HFF-Myc (cell line): ENCODE data around the gene GALNT7.

Experiments used
- DNase-seq: peaks from one replicate; pipeline ENCODE4 v3.0.0-alpha.2; 2011; ENCODE audit warnings: low read depth; ENCODE audit errors: extremely low read depth
- H3K4me3 ChIP-seq: replicated peaks from 2 replicates; pipeline ENCODE4 v1.5.1; 2011; ENCODE audit warnings: low read depth, mild to moderate bottlenecking, control low read depth, low read length
- CTCF ChIP-seq: IDR thresholded peaks from 2 replicates; pipeline ENCODE4 v1.5.1; 2012; ENCODE audit warnings: mild to moderate bottlenecking, low read depth, low read length, control low read depth; ENCODE audit errors: missing control alignments

Gene GALNT7

GRCh38 chr4:173254646-173255045 is 86.0 kb downstream of the GALNT7 start:
- TF ChIP-seq CTCF, result no peak
- no peak overlapping the region for H3K4me3 ChIP-seq
- no peak for DNase-seq

GRCh38 chr4:173256825-173257224 is 88.2 kb downstream of the GALNT7 start:
- no peak for TF ChIP-seq CTCF
- no peak for DNase-seq
- no peak overlapping the region for H3K4me3 ChIP-seq

- H3K4me3 ChIP-seq, result no peak overlapping the region
- peak; percentile 90 for TF ChIP-seq CTCF
- DNase-seq, result peak; percentile 46
These were observed 89.4 kb downstream of the GALNT7 start for GRCh38 chr4:173257732-173258717.

GRCh38 chr4:173258866-173259265 is 90.3 kb downstream of the GALNT7 start:
- TF ChIP-seq CTCF, result no peak
- no peak for DNase-seq

GRCh38 chr4:173259310-173259709 is 90.7 kb downstream of the GALNT7 start:
- no peak overlapping the region for H3K4me3 ChIP-seq
- no peak for TF ChIP-seq CTCF
- no peak for DNase-seq

More at GRCh38 chr4:173258866-173259265, 90.3 kb downstream of the GALNT7 start:
- no peak overlapping the region for H3K4me3 ChIP-seq

- H3K4me3 ChIP-seq, result no peak overlapping the region
- no peak for DNase-seq
- TF ChIP-seq CTCF, result no peak
These were observed 92.4 kb downstream of the GALNT7 start for GRCh38 chr4:173261052-173261451.
